SK-N-SH (cell line): ENCODE data around the gene PLAU.

Experiments used
- FOXM1 ChIP-seq: IDR thresholded peaks from 2 replicates; pipeline ENCODE4 v1.4.0; 2012; ENCODE audit warnings: low read depth, mild to moderate bottlenecking
- MXI1 ChIP-seq: IDR thresholded peaks from 2 replicates; pipeline ENCODE4 v1.6.1; 2012; ENCODE audit warnings: mild to moderate bottlenecking, low read depth, low read length, improper control_type of control experiment
- RAD21 ChIP-seq: IDR thresholded peaks from 2 replicates; pipeline ENCODE4 v1.6.1; 2012; ENCODE audit warnings: mild to moderate bottlenecking, low read length
- YY1 ChIP-seq: IDR thresholded peaks from 2 replicates; pipeline ENCODE4 v1.4.0; 2012; ENCODE audit warnings: low read depth, mild to moderate bottlenecking

GRCh38 chr10:73902351-73902750 lies 8.6 kb upstream of the PLAU start:
- TF ChIP-seq RAD21 (no peak), YY1 (no peak), MXI1 (no peak), FOXM1 (no peak)
